Vagina (tissue), 2 donors: ENCODE data around the gene ATG3.

Source experiments
- POLR2A ChIP-seq, 2 donors: fragments of 450-650 bp; IDR thresholded peaks; one replicate each; pipeline ENCODE4 v1.6.1; 2017; ENCODE audit warnings: antibody characterized with exemption in 2 of 2, mild to moderate bottlenecking in 2 of 2, moderate library complexity in 2 of 2
- TF ChIP-seq, protein P1 (sequence below), 3 experiments: fragments of 450-650 bp in 2 of 3; fragments of 200-600 bp in 1 of 3; sonication (generic) in 1 of 3; IDR thresholded peaks; one replicate each; pipeline ENCODE4 v1.5.1; 2017 to 2019; ENCODE audit warnings: antibody characterized with exemption in 3 of 3, mild to moderate bottlenecking in 2 of 3, moderate library complexity in 2 of 3

DNA sequence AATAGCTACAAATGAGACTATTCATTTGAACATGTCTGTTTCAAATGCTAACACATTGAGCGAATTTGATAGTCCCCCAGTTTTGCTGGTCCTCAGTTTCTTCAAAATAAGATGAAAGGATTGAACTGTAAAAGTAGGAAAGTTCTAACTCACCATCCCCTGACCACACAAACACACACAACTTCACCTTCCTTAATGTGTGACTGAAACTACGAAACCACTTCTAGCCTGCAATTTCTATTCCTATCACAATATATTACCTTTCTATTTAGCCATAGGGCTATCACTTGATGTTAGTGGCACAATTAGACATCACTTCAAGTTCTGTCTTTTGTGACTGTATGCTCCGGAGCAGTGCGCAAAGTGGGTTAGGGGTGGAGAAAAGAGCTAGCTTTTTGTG is 77.4 kb downstream of the ATG3 start:
- TF ChIP-seq, protein P1, sequence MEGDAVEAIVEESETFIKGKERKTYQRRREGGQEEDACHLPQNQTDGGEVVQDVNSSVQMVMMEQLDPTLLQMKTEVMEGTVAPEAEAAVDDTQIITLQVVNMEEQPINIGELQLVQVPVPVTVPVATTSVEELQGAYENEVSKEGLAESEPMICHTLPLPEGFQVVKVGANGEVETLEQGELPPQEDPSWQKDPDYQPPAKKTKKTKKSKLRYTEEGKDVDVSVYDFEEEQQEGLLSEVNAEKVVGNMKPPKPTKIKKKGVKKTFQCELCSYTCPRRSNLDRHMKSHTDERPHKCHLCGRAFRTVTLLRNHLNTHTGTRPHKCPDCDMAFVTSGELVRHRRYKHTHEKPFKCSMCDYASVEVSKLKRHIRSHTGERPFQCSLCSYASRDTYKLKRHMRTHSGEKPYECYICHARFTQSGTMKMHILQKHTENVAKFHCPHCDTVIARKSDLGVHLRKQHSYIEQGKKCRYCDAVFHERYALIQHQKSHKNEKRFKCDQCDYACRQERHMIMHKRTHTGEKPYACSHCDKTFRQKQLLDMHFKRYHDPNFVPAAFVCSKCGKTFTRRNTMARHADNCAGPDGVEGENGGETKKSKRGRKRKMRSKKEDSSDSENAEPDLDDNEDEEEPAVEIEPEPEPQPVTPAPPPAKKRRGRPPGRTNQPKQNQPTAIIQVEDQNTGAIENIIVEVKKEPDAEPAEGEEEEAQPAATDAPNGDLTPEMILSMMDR (IDR thresholded peaks at IDR 0.05), result no peak
- TF ChIP-seq POLR2A (IDR thresholded peaks at IDR 0.05), result no peak
